Tibial artery (tissue), 4 donors: Measurements from ENCODE around the gene UBR4.

Experiments used
- DNase-seq, 2 donors: peaks; one replicate each; pipeline ENCODE4 v3.0.0-alpha.2; 2019
- H3K27ac ChIP-seq, 2 donors: fragments of 200-600 bp; sonication (generic) in 1 of 2; 1 replicate in 1 of 2; 2 replicates in 1 of 2; pipeline ENCODE4 v1.5.1; 2018 to 2019; ENCODE audit warnings: mild to moderate bottlenecking in 1 of 2
- H3K27me3 ChIP-seq, 2 donors: fragments of 200-600 bp; sonication (generic) in 1 of 2; one replicate each; pipeline versions ENCODE4 v1.5.1 to v1.6.0; 2016 to 2019
- H3K36me3 ChIP-seq, 3 donors: fragments of 200-600 bp; sonication (generic) in 2 of 3; one replicate each; pipeline ENCODE4 v1.5.1; 2016 to 2019; ENCODE audit warnings: mild to moderate bottlenecking in 2 of 3
- H3K4me1 ChIP-seq, 4 donors: fragments of 200-600 bp; sonication (generic) in 2 of 4; 1 replicate in 3 of 4; 2 replicates in 1 of 4; pipeline ENCODE4 v1.5.1; 2016 to 2019
- H3K4me3 ChIP-seq, 2 donors: fragments of 200-600 bp; sonication (generic) in 1 of 2; 1 replicate in 1 of 2; 2 replicates in 1 of 2; pipeline ENCODE4 v1.5.1; 2018 to 2019; ENCODE audit warnings: mild to moderate bottlenecking in 2 of 2
- H3K9me3 ChIP-seq, 3 donors: fragments of 200-600 bp; sonication (generic) in 1 of 3; one replicate each; pipeline ENCODE4 v1.5.1; 2016 to 2019
- CTCF ChIP-seq, 2 experiments: fragments of 200-600 bp in 1 of 2; fragments of 450-650 bp in 1 of 2; IDR thresholded peaks; one replicate each; pipeline ENCODE4 v1.5.1; 2017 to 2019; ENCODE audit warnings: antibody characterized with exemption in 2 of 2, mild to moderate bottlenecking in 1 of 2, moderate library complexity in 1 of 2
- intact Hi-C: fragments of 100-400 bp; cut with DNase I; formaldehyde crosslinking; loops from one replicate; pipeline ENCODE4 v1.15.0; 2023; ENCODE audit warnings: low total_unique reads

Gene UBR4

DNA sequence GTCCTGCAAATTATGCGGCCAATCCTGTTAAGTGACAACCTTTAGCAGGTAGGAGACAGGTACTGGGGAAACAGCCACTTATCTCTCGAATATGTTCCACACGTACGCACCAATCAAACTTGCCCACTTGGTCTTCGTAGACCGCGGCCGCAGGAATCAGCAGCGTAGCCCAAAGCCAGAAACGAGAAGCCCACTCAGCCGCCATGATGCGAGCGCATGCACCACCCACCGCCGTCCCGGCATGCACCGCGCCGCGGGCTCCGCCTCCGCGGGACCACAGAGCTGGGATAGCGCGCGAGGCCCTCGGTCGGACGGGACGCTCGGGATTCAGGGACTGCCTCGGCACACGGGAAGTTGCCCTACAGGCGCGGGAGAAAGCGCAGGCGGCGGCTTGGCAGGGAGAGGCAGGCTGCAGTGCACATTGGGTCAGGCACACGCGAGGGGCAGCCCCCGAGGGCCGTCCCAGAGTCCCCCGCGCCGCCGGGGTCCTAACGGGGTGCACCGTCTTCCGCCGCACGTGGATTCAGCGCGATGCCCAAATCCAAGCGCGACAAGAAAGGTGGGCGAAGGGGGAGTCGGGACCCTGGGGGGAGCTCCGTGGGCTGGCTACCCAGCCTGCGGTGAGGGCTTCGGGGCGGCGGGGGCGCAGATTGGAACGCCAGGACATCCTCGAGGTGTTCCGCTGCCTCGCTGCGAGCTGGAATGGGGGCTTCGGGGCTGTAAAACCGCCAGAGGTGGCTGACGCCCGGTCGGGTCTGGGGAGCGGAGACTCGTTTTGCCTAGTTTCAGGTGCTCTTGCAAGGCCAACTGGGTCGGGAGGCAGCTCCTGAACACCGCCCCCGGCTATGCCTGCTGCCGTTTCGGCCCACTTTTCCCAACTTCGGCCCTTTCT, 41.5 kb upstream of the UBR4 start, which contains the start of the genes EMC1 and MRTO4:
TSS of gene EMC1 (minus strand) at position 220 of the 892 bp plus-strand sequence. CDS start at position 205, 15 bp downstream.
TSS of gene MRTO4 (plus strand) at position 501 of the 892 bp plus-strand sequence. CDS start at position 532, 31 bp downstream.
- Histone ChIP-seq H3K4me1 (peaks cover 0 to 35% (median 27%) of the 10 kb centered on the region in 4 donors), H3K27me3 (no peaks in the 10 kb centered on the region), H3K27ac (peak within 1 kb of the TSS; percentile 88 to 89), H3K9me3 (no peaks in the 10 kb centered on the region), H3K4me3 (peak within 1 kb of the TSS; percentile 80 to 88), H3K36me3 (peaks cover 9 to 17% (median 13%) of the 10 kb centered on the region in 3 donors)
- intact Hi-C loops, result no loop called here
- DNase-seq, result peak; percentile 82 to 89
- TF ChIP-seq CTCF (IDR thresholded peaks at IDR 0.05), result peak in 1 of 2 experiments; percentile 13

GRCh38 chr1:19250629-19251304, 40.7 kb upstream of the UBR4 start:
- Histone ChIP-seq H3K4me3 (peak overlapping the region; percentile 80 to 88), H3K4me1 (peaks cover 0 to 35% (median 27%) of the 10 kb centered on the region in 4 donors), H3K9me3 (no peaks in the 10 kb centered on the region), H3K36me3 (peaks cover under 1 to 9% (median 6%) of the 10 kb centered on the region in 3 donors), H3K27ac (peak overlapping the region; percentile 88 to 89), H3K27me3 (no peaks in the 10 kb centered on the region)
- no peak for TF ChIP-seq CTCF (IDR thresholded peaks at IDR 0.05)
- intact Hi-C loops, result no loop called here
- DNase-seq, result no peak

DNA sequence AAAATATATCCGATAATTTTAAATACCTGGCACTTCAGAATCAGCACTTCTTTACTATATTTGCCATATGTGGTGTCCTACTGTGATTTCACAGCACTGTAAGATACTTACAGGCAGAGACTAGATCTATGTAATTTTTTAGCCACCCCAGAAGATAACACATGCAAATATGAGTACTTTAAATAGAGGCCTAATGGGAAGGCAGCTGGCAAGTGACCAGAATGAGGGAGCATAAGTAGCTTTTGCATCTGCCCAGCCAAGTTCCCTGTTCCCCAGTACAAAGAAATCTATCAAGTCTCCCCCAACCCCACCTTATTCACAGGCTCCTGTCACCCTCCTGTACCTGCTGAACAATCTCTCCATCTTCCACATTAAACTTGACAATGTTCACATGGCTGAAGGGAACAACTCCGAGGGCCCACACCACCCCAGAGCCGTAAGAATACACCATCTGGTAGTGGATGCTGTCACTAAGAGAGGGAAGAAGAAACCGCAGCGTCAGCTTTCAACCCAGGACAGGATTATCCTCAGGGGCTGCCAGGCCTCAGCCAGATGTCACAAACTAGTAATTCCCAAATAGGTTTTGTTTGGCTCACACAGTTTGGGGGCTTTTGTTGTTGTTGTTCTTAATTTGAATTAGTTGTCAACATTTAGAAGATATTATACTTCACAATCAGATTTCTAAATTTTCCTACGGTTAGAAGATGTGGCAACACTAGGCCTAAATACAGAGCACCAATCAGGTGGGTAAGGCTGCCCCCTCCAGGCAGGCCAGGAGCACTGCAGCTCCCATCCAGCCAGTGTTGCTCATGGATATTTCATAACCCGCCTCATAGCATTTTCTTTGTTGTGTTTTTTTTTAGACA, 30.8 kb upstream of the UBR4 start:
- peak; percentile 68 to 75 for DNase-seq
- TF ChIP-seq CTCF (IDR thresholded peaks at IDR 0.05), result peak; percentile 88 to 97
- intact Hi-C loops, result no loop called here
- H3K4me1 ChIP-seq, result no peaks in the 10 kb centered on the region
- peak overlapping the region in 1 of 2 donors; percentile 34 for H3K27ac ChIP-seq
- H3K36me3 ChIP-seq, result peaks cover 66 to 95% (median 88%) of the 10 kb centered on the region in 3 donors
- no peaks in the 10 kb centered on the region for H3K9me3 ChIP-seq
- H3K27me3 ChIP-seq, result no peaks in the 10 kb centered on the region
- H3K4me3 ChIP-seq, result no peak overlapping the region

- no peaks in the 10 kb centered on the region for H3K27me3 ChIP-seq
- no peaks in the 10 kb centered on the region for H3K4me1 ChIP-seq
- intact Hi-C loops, result loop anchor here (10.0 kb wide), 2 partner anchors 55 to 335 kb away; partner anchors contain the start of gene ALDH4A1
- no peak overlapping the region for H3K27ac ChIP-seq
- H3K36me3 ChIP-seq, result peaks cover 66 to 100% (median 94%) of the 10 kb centered on the region in 3 donors
- no peaks in the 10 kb centered on the region for H3K9me3 ChIP-seq
- H3K4me3 ChIP-seq, result no peak overlapping the region
- no peak for TF ChIP-seq CTCF (IDR thresholded peaks at IDR 0.05)
- no peak for DNase-seq
Observed at GRCh38 chr1:19239876-19240275, 29.8 kb upstream of the UBR4 start.

DNA sequence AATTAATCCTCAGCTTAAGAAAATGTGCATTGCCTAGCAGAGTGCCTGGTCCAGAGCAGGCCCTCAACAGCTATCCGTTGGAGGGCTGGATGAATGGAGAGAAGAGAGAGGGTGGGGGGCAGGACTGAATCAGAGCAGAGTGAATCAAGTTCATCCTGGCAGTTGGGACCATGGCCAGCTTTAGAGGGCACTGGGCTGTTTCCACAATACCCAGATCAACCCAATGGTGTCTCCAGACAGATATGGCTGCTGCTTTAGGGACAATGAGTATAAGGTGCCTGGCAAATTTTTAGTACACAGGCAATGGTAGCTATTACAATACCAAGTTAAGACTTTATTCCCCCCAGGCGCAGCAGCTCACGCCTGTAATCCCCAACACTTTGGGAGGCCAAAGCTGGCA, 24.2 kb upstream of the UBR4 start:
- H3K4me3 ChIP-seq, result no peak overlapping the region
- no peaks in the 10 kb centered on the region for H3K9me3 ChIP-seq
- no peaks in the 10 kb centered on the region for H3K27me3 ChIP-seq
- peaks cover 66 to 100% (median 99%) of the 10 kb centered on the region in 3 donors for H3K36me3 ChIP-seq
- no peak for TF ChIP-seq CTCF (IDR thresholded peaks at IDR 0.05)
- no peak overlapping the region for H3K27ac ChIP-seq
- no peaks in the 10 kb centered on the region for H3K4me1 ChIP-seq
- intact Hi-C loops, result loop anchor here (10.0 kb wide), 2 partner anchors 49 to 329 kb away; partner anchors contain the start of gene ALDH4A1
- peak in 1 of 2 donors; percentile 17 for DNase-seq
